Inflammatory macrophage treated with lipopolysaccharide for 1 hour (primary cell): ENCODE data around the gene MTR.

ENCODE experiments used
- DNase-seq, 2 donors: peaks; one replicate each; pipeline ENCODE4 v3.0.0-alpha.2; 2020 to 2022

The MTR gene

DNA sequence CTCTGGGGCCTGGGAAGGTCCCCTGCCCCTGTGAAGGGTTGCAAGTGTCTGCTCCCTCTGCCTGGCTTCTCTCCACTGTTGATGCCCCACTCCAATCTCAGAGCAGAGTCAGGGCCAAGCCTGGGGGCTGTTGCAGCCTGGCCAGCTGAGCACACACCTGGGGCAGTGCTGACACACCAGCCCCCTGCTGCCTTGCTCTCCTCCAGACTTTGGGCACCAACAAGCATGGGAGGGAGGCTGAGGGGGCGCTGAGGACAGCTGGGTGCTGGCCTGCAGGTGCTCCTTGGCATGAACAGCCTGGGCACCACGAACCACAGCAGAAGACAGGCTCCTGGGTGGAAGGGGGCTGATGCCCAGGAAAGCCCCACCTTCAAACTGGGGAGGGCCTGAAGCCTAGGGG lies 9.6 kb upstream of the MTR start:
- no peak for DNase-seq

DNA sequence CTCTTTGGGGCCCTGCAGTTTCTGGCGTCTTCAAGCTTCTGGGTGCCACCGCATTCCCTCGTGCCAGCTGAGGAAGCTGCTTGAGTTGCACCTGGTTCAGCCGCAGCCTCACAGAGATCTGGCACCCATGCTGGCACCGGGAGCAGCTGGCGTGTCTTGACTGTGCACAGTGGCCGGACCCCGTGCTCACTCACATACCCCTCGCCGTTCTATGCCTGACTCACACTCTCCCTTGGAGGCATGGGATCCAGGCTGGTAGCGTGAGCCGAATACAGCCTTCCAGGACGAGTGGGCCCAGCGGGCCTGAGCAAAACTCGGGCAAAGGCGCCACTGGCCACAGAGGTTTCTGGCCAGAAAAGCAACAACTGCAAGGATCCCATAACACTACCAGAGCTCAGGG lies 8.6 kb upstream of the MTR start:
- no peak for DNase-seq

DNA sequence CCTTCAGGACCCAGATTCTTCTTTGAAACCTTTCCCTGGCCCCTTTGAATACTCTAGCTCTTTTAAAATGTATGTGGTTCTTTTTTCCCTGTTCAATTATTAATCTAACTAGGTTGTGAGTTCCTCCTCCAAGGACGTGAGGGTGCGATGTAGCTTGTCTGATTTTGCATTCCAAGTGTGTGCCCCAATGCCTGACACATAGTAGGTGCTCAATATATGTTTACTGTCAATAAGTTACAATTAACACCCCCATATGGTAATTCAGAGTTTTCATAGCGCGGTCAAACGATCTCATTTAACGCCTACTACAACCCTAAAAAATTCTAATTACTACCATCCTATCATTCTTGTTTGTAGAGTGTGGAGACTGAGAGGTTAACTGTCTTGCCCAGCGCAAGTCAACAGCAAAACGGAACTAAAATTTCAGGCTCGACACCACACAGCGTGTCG lies 482 bp upstream of the MTR start:
- no peak for DNase-seq

DNA sequence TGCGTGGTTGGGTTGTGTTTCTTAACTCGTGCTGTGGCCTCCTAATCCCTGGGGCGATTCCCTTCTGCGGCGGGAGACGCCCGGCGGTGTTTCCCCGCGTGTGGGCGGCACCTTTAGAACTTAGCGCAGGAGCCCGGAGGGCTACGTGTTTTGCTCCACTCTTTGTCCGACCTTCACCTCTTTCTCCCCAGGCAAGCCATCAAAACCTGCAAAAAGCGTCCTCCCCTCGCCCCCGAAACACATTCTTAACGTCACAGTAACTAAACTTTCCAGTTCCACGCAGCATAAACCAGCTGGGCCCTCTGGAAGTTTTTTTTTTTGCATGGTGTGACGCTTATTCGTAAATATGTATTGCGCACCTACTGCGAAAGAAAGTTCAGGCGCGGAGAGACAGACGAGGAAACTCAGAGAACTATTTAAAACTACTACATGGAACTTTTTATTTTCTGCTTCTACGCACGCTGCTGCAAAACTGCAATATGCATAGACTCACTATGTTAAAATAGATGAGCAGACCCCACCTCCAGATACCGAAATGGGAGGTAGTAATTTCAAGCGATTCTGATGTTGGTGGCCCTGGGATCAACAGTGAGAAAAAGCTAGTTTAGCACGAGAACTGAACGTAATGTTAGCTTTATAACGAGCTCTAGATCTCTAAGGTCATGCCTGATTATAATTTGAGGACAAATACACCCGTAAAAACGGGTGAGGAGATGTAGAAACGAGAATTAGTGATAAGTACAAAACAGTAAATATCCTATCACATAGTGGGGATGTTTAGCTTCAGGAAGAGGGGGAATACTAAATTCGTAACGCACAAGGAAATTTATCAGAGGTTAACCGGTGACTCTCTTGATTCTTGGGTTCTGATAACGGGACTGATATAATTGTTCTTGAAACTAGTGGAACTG lies 920 bp downstream of the MTR start:
- DNase-seq = peak; percentile 65 to 84

DNA sequence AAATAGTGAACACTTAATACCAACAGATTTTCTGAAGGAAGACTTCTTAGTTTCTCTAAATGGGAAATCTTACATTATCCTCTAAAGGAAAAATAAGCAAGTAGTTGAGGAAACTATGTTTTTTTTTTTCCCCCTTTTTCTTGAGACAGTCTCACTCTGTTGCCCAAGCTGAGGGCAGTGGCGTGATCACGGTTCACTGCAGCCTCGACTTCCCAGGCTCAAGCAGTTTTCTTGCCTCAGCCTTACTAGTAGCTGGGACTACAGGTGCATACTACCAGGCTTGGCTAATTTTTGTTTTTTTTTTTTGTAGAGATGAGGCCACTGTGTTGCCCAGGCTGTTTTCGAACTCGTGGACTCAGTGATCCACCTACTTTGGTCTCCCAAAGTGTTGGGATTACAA lies 3.9 kb downstream of the MTR start:
- DNase-seq = no peak

DNA sequence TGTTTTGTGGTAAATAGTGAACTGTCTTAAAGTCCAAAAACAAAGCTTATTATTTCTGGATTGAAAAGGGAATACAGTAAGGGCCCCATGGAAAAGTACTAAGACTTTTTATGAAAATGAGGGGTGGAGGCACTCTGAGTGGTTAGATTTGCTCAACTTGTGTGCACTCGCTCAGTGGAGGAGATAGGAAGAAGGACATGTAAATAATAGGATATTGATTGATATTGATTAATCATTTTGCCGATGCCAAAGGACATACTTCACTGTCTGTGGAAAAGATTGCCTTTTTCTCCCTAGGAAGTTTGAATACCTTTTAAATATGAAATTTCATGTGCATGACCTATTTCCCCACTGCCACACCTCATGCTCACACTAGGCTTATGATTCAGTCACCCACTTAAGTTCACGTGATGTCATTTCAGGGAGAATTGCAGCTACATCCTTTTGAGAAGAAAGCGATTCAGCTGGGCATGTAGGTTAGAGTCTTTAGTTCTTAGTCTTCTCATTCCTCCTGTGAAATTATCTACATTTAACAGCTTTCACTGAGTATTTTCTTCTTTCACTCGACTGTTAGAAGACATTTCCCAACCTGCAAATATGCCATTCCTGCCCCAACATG lies 5.0 kb downstream of the MTR start:
- DNase-seq = peak; percentile 8 to 54

DNA sequence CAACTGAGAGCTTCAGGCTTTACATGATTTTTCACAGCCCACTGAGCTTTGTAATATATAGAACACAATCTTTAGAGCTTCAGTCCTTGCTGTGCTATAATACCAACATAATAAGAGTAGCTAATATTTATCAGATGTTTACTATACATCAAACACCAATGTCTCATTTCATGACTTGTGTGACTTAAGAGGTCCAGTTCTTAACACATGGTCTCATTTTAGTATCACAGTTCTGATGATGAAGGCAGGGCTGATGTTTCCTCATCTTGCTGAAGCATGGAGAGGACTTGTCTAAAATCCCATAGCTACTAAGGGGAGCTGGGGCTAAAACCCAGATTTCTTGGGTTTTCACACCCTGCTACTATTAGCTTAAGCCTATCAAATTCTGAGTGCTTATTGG lies 5.5 kb downstream of the MTR start:
- DNase-seq = no peak

DNA sequence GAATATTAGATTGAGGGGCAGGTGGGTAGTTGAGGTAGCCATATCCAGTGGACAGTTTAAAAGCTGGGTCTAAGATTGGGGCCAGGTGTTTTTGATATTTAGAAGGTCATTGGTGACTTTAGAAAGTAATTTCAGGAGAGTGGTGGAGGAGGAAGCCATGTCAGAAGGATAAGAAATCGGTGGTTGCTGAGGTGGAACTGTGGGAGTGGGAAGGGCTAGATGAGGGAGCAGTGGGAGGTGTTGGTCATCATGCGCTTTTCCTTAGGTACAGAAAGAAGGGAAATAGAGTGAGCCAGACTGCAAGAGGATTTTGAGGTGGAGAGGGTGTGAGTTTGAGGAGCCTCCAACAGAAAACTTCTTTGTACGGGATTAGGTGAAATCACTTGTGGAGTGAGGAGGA lies 7.2 kb downstream of the MTR start:
- no peak for DNase-seq

DNA sequence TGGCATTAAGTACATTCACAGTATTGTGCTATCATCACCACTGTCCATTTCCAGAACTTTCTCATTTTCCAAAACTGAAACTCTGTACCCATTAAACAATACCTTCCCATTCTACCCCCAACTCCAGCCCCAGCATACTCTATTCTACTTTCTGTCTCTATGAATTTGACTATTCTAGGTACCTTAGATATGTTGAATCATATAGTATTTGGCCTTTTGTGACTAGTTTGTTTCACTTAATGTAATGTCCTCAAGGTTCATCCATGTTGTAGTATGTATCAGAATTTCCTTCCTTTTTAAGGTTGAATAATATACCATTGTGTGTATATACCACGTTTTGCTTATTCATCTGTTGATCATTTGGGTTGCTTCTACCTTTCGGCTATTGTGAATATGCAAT lies 11.5 kb downstream of the MTR start:
- no peak for DNase-seq

DNA sequence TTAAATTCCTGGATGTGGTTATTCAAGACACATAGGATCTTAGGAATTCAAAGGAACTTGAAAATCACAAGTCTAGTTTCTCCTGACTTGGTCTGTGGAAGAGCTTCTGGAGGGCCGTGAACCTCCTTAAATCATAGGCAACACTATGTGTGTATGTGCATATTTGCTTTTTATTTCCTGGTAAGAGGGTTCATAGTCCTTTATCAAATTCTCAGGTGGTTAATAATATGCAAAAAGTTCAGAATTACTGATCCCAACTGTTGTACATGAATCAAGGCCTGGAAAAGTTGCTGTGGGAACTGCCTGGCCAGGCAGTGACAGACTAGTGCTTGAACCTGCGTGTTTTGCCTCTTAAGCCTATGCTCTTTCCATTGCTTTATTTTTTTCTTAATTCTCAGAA lies 12.9 kb downstream of the MTR start:
- DNase-seq = no peak

DNA sequence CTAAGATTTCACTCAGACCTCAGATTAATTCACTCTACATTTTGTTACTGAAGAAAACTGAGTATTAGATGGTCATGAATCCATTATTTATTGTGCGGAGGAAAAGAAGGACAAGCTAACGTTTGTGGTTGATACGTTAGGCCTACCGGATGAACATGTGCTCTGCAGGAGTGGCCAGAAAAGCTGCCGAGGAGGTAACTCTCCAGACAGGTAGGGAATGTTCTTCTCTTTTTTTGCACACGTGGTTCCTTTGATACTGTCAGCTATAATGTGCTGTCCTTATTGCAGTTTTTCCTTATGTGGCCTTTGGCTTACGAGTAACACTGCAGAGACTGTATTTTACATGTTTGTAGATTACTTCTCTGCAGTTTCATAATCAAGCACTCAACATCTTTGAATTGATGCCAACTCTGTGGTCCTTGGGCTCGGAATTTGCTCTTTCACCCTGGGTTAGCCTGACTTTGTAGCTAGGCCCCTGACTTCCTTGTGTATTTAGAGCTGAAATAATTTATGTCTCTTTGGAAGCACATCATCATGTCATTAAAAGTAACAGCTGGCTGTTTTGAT lies 13.6 kb downstream of the MTR start:
- no peak for DNase-seq

DNA sequence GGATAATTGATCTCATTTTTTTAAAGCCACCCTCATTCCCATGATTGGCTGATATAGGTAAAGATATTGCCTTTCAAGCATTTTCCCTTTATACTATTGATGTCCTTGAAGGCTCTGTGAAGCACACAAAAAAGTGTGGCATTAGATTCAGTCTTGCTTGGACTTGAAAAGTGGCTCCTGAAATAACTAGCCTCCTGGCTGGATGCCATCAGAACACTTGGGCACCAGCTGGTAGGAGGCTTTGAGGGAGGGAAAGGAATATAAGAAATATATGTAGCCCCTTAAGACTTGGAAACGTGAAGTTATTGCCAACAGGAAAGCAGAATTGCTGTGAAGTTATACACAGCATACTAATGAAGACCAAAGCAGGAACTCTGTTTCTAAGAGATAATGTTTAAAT lies 14.1 kb downstream of the MTR start:
- no peak for DNase-seq

DNA sequence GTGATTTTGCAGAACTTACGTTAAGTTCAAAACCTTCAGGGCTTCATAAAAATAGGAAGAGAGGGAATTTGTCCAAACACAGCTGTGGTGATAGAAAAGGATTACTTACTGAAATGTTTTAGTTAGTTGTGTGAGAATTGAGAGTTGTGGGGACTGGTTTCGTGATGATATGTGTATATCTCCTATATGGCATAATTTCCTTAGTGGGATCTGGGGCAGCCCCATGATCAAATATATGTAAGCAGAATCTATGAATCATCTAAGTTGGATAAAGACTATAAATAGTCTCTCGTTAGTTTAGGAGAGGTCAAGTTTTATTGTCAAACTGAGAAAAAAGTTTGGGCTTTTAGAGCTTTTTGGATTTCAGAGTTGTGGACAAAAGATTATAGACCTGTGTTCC lies 14.9 kb downstream of the MTR start:
- no peak for DNase-seq

DNA sequence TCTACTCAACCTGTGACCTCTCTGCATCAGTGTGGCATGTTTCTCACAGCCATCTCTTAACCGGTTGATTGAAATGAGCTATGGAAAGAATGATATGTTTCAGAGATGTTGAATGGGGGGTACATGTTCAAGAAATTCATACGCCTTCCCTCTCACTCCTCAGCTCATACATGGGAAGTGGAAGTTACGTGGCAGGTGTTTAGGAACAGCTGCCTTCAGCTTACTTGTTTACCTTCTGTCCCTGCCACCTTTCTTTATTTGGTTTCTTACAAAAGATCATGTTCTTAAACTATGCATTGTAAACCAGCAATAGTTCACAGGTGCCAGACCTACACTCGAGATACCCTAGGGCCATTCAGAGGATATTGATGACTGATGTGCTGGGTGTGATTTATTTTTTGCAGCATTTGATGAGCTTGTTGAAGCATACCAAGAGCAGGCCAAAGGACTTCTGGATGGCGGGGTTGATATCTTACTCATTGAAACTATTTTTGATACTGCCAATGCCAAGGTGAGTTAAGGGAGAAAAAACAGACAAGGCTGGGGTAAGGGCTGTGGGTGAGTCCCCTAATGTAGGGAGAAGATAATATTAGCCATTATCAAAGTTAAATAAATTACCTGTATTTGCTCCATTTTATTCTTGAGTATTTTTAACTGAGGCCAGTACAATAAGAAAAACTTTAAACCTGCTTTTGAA lies 17.4 kb downstream of the MTR start:
- no peak for DNase-seq

DNA sequence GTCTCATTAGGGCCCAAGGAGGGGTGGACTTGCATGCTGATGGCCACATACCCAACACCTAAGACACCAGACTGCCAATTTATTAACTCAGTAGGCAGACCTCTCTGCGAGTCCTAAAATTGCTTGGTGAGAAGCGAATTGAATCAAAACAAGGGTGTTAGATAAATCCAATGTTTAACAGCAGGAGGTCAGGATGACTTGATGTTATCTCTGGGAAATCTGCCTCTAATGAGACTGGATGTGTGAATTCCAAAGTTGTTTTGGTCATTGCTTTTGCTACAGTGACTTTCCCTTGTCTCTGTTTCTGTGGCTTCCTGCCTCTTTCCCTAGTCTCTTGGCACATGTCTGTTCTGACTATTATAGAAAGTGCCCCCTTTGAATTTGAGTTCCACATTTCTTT lies 20.8 kb downstream of the MTR start:
- no peak for DNase-seq

DNA sequence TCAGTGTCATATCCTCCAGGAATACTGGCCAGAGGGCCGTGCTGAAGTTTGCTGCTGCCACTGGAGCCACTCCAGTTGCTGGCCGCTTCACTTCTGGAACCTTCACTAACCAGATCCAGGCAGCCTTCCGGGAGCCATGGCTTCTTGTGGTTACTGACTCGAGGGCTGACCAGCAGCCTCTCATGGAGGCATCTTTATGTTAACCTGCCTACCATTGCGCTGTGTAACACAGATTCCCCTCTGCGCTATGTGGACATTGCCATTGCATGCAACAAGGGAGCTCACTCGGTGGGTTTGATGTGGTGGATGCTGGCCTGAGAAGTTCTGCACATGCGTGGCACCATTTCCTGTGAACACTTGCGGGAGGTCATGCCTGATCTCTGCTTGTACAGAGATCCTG lies 24.8 kb downstream of the MTR start:
- no peak for DNase-seq

DNA sequence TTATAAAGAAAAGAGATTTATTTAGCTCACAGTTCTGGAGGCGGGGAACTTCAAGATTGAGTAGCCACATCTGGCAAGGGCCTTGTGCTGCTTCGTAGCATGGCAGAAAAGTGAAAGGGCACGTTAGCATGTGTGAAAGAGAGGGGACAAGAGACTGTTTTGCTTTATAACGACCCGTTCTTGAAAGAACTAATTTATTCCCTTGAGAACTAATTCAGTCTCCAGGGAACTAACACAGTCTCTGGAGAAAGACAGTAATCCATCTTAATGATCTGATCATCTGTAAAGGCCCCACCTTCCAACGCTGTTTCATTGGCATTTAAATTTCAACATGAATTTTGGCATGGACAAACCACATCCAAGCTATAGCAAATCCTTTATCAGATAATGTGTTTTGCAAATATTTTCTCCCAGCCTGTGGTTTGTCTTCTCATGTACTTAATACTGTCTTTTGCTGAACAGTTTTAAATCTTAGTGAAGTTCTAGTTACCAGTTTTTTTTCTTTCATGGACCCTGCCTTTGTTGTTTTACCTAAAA lies 26.1 kb downstream of the MTR start:
- DNase-seq = no peak

DNA sequence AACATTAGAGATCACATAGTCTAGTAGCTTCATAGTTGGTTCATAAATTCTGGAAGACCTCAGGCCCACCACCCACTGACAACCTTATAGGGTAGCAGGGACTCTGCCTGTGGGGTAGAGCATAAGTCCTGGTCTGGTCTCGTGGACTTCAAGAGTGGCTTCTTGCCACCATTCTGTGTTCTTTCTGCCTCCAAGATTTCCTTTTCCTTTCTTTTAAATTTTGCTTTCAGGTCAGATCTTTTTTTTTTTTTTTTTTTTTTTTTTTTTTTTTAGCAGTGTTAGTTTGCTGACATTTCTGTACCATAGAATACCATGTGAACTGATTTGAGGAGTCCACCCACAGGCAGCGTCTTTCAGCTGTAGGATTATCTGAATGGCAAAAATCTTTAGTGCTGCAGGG lies 28.5 kb downstream of the MTR start:
- no peak for DNase-seq

DNA sequence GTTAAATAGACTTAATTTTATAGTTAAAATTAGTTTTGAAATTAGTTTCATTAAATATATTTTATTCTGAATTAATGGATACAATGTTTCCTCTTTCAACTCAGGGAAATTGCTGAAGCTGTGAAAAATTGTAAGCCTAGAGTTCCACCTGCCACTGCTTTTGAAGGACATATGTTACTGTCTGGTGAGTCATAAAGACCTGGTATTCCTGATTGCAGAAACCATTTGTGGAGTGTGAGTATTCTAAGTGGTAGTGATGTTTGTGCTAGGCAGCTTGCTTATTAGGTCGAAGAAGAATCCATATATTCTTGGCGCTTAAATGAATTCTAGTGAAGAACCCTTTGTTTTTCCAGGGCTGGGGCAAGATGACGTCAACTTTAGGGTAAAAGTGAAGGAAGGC lies 34.0 kb downstream of the MTR start:
- DNase-seq = no peak

DNA sequence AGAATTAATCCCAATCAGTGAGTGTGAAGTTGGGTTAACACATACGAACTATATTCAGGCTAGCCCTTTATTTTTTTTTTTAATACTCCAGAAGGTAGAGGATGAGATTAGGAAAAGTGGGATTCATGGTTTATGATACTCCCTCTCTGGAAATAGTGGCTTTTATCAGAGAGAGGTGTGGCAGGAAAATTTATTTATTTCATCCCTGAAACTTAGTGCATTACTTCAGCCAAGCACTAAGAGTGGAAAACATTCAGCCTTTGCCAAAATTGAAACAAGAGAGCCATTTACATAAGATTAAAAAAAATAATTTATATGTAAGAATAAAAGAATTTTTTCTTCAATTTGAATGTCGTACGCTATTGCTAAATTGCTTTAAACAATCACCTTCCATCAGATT lies 35.0 kb downstream of the MTR start:
- DNase-seq = no peak

DNA sequence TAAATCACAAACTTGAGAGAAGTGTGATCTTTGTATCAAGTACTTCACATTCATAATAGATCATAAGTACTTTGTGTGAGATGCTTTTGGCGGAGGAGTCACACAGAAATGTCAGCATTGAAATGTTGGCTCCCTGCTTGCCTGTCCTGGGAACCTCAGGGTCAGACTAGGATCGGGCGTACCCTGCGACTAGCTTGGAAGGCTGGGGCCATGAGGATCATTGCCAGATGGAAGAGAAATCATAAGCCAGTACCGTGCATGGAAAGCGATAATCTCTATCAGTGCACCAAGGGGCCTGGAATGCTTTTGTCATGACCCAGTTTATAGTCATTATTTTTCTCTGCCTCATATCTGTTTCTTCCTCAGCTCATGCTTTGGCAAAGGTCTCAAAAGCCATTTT lies 35.5 kb downstream of the MTR start:
- DNase-seq = no peak

DNA sequence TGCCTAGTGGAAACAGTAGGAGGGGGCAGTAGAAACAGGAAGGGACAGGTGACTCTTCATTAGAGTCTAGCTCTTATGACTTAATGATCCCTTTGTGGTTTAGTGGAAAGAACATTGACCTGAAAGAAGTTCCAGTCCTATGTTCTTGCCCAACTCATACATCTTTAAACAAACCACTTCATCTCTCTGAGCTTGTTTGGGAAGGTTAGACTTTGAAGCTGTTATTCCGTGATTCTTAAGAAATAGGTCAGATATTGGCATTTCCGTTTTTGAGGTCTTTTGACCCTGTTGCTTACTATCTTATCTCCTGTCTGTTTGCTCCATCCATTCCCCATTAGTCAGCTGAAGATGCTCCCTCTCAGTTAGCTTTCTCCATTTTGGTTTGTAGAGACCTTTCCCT lies 38.5 kb downstream of the MTR start:
- no peak for DNase-seq

DNA sequence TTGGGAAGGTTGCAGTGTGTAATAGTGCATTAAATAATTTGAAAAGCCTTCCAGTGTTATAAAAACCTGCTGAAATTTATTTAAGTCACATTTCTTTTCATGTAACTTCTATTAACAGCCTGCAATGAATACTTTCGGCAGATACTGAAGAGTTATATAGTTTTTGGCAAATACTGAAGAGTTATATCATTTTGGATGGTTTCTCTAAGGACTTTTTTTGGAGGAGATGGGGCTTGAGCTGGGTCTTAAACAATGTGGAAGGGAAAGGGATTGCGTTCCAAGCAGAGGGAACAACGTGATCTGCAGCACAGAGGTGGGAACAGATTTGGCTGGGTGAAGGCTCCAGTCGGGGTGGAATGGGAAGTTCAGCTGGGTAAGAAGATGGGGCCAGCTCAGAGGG lies 39.8 kb downstream of the MTR start:
- no peak for DNase-seq
